Measurements from ENCODE around the gene ANKLE2.

Gene ANKLE2

GRCh38 chr12:132711080-132711843 is 50.4 kb downstream of the ANKLE2 start:
- H2BK120ac ChIP-seq (ENCODE audit: insufficient read depth, low read length, poor library complexity) = no peak overlapping the region
- peak overlapping the region; percentile 59 for H3K14ac ChIP-seq (ENCODE audit: low read length)
- H3K27me3 ChIP-seq (ENCODE audit: insufficient read depth, low read length) = no peaks in the 10 kb centered on the region
- peak overlapping the region; percentile 92 for H3K4me3 ChIP-seq (ENCODE audit: low read depth, low read length)
- WGBS (ENCODE audit: extremely low coverage, insufficient coverage, insufficient read length) = no CpG with 5 or more reads among the region's 59 CpGs
- H4K8ac ChIP-seq (ENCODE audit: low read depth, low read length) = peak overlapping the region; percentile 76
- peak overlapping the region; percentile 58 for H3K27ac ChIP-seq (ENCODE audit: low read depth, low read length)
- peak overlapping the region; percentile 88 for H3K4me2 ChIP-seq (ENCODE audit: low read length)
- no peak overlapping the region for H3K23ac ChIP-seq (ENCODE audit: low read length)
- peaks cover 9 to 12% of the 10 kb centered on the region in 2 experiments for H3K36me3 ChIP-seq (ENCODE audit: control insufficient read depth in 1 of 2, insufficient read depth in 2 of 2, low read length in 2 of 2)
- H2BK5ac ChIP-seq (ENCODE audit: low read depth, low read length, poor library complexity) = no peak overlapping the region
- H2AK5ac ChIP-seq (ENCODE audit: low read length) = no peak overlapping the region
- H3K4me1 ChIP-seq (ENCODE audit: control insufficient read depth in 1 of 2, insufficient read depth in 2 of 2, low read length in 2 of 2) = peaks cover 2 to 4% of the 10 kb centered on the region in 2 experiments
- H2AFZ ChIP-seq (ENCODE audit: insufficient read depth, low read length, poor library complexity) = peak overlapping the region; percentile 65
- H3K4ac ChIP-seq (ENCODE audit: low read depth, low read length) = peak overlapping the region; percentile 19
- no peaks in the 10 kb centered on the region for H3K9me3 ChIP-seq (ENCODE audit: insufficient read depth, low read depth, low read length)
- peaks cover 12% of the 10 kb centered on the region for H3K79me1 ChIP-seq (ENCODE audit: low read length)
- peak in 1 of 2 donors; percentile 49 for DNase-seq
- peak overlapping the region; percentile 45 for H4K91ac ChIP-seq (ENCODE audit: low read depth, low read length)
- no peak overlapping the region for H2BK12ac ChIP-seq (ENCODE audit: low read length)
- peak overlapping the region; percentile 4 for H4K12ac ChIP-seq (ENCODE audit: low read depth, low read length)
- H3K79me2 ChIP-seq (ENCODE audit: control insufficient read depth, insufficient read depth, low read length, poor library complexity) = peaks cover 11% of the 10 kb centered on the region
- H3K9ac ChIP-seq (ENCODE audit: low read length) = peak overlapping the region; percentile 91
- H3K18ac ChIP-seq (ENCODE audit: low read length) = peak overlapping the region; percentile 65

GRCh38 chr12:132710405-132711079 is 51.1 kb downstream of the ANKLE2 start, which contains the start of gene PGAM5:
TSS of gene PGAM5 (plus strand) at chr12:132710842. CDS start at chr12:132710877, 35 bp downstream.
- H3K14ac ChIP-seq (ENCODE audit: low read length) = peak within 1 kb of the TSS; percentile 88
- H4K8ac ChIP-seq (ENCODE audit: low read depth, low read length) = peak within 1 kb of the TSS; percentile 94
- no peak within 1 kb of the TSS for H2BK12ac ChIP-seq (ENCODE audit: low read length)
- H3K4me3 ChIP-seq (ENCODE audit: low read depth, low read length) = peak within 1 kb of the TSS; percentile 92
- H3K27me3 ChIP-seq (ENCODE audit: insufficient read depth, low read length) = no peaks in the 10 kb centered on the region
- peak within 1 kb of the TSS; percentile 91 for H3K4ac ChIP-seq (ENCODE audit: low read depth, low read length)
- no CpG with 5 or more reads among the region's 94 CpGs for WGBS (ENCODE audit: extremely low coverage, insufficient coverage, insufficient read length)
- peak within 1 kb of the TSS; percentile 88 for H3K27ac ChIP-seq (ENCODE audit: low read depth, low read length)
- peak within 1 kb of the TSS; percentile 86 for H4K12ac ChIP-seq (ENCODE audit: low read depth, low read length)
- peaks cover 12% of the 10 kb centered on the region for H3K79me1 ChIP-seq (ENCODE audit: low read length)
- DNase-seq = peak; percentile 85 to 91
- peaks cover 7 to 8% of the 10 kb centered on the region in 2 experiments for H3K36me3 ChIP-seq (ENCODE audit: control insufficient read depth in 1 of 2, insufficient read depth in 2 of 2, low read length in 2 of 2)
- H3K79me2 ChIP-seq (ENCODE audit: control insufficient read depth, insufficient read depth, low read length, poor library complexity) = peaks cover 11% of the 10 kb centered on the region
- peaks cover 2 to 4% of the 10 kb centered on the region in 2 experiments for H3K4me1 ChIP-seq (ENCODE audit: control insufficient read depth in 1 of 2, insufficient read depth in 2 of 2, low read length in 2 of 2)
- H3K18ac ChIP-seq (ENCODE audit: low read length) = peak within 1 kb of the TSS; percentile 86
- peak within 1 kb of the TSS; percentile 91 for H3K9ac ChIP-seq (ENCODE audit: low read length)
- H4K91ac ChIP-seq (ENCODE audit: low read depth, low read length) = peak within 1 kb of the TSS; percentile 68
- peak within 1 kb of the TSS; percentile 55 for H2BK5ac ChIP-seq (ENCODE audit: low read depth, low read length, poor library complexity)
- H2AFZ ChIP-seq (ENCODE audit: insufficient read depth, low read length, poor library complexity) = peak within 1 kb of the TSS; percentile 82
- H2AK5ac ChIP-seq (ENCODE audit: low read length) = peak within 1 kb of the TSS; percentile 18
- H2BK120ac ChIP-seq (ENCODE audit: insufficient read depth, low read length, poor library complexity) = peak within 1 kb of the TSS; percentile 59
- peak within 1 kb of the TSS; percentile 88 for H3K4me2 ChIP-seq (ENCODE audit: low read length)
- no peak within 1 kb of the TSS for H3K23ac ChIP-seq (ENCODE audit: low read length)
- no peaks in the 10 kb centered on the region for H3K9me3 ChIP-seq (ENCODE audit: insufficient read depth, low read depth, low read length)

- peak overlapping the region; percentile 88 for H3K4me2 ChIP-seq (ENCODE audit: low read length)
- H2AK5ac ChIP-seq (ENCODE audit: low read length) = peak overlapping the region; percentile 18
- no peak overlapping the region for H3K23ac ChIP-seq (ENCODE audit: low read length)
- no peaks in the 10 kb centered on the region for H3K9me3 ChIP-seq (ENCODE audit: insufficient read depth, low read depth, low read length)
- peak overlapping the region; percentile 55 for H2BK5ac ChIP-seq (ENCODE audit: low read depth, low read length, poor library complexity)
- DNase-seq = no peak
- H2BK12ac ChIP-seq (ENCODE audit: low read length) = no peak overlapping the region
- peak overlapping the region; percentile 88 for H3K27ac ChIP-seq (ENCODE audit: low read depth, low read length)
- WGBS (ENCODE audit: extremely low coverage, insufficient coverage, insufficient read length) = no CpG with 5 or more reads among the region's 26 CpGs
- H3K79me2 ChIP-seq (ENCODE audit: control insufficient read depth, insufficient read depth, low read length, poor library complexity) = peaks cover 11% of the 10 kb centered on the region
- H3K18ac ChIP-seq (ENCODE audit: low read length) = peak overlapping the region; percentile 86
- H3K4ac ChIP-seq (ENCODE audit: low read depth, low read length) = peak overlapping the region; percentile 91
- H4K91ac ChIP-seq (ENCODE audit: low read depth, low read length) = peak overlapping the region; percentile 68
- peak overlapping the region; percentile 92 for H3K4me3 ChIP-seq (ENCODE audit: low read depth, low read length)
- peak overlapping the region; percentile 88 for H3K14ac ChIP-seq (ENCODE audit: low read length)
- peak overlapping the region; percentile 82 for H2AFZ ChIP-seq (ENCODE audit: insufficient read depth, low read length, poor library complexity)
- peak overlapping the region; percentile 59 for H2BK120ac ChIP-seq (ENCODE audit: insufficient read depth, low read length, poor library complexity)
- peaks cover 7 to 8% of the 10 kb centered on the region in 2 experiments for H3K36me3 ChIP-seq (ENCODE audit: control insufficient read depth in 1 of 2, insufficient read depth in 2 of 2, low read length in 2 of 2)
- H3K4me1 ChIP-seq (ENCODE audit: control insufficient read depth in 1 of 2, insufficient read depth in 2 of 2, low read length in 2 of 2) = peaks cover 2 to 4% of the 10 kb centered on the region in 2 experiments
- H3K27me3 ChIP-seq (ENCODE audit: insufficient read depth, low read length) = no peaks in the 10 kb centered on the region
- H4K12ac ChIP-seq (ENCODE audit: low read depth, low read length) = peak overlapping the region; percentile 86
- peak overlapping the region; percentile 94 for H4K8ac ChIP-seq (ENCODE audit: low read depth, low read length)
- H3K9ac ChIP-seq (ENCODE audit: low read length) = peak overlapping the region; percentile 77
- peaks cover 12% of the 10 kb centered on the region for H3K79me1 ChIP-seq (ENCODE audit: low read length)
Measured at GRCh38 chr12:132710043-132710404, 51.6 kb downstream of the ANKLE2 start.

DNA sequence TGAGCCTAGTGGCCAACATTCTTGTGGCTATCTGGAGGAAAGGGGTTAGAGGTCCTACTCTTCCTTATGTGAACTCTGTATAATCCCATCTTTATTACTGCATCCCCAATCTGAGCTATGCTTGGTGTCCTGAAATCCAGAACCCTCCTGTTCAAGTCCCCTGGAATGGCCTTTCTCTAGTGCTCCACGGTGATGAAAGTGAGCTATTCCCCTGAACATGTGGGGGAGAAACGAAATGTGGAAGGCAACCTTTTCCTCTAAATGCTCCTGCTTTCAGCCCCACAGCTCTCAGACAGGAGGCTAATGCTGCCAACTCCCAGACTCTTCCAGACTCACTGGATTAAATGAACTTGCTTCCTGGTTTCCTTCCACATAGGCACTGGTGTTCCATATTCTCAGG is 53.5 kb downstream of the ANKLE2 start:
- no peak for DNase-seq
- peaks cover 11% of the 10 kb centered on the region for H3K79me2 ChIP-seq (ENCODE audit: control insufficient read depth, insufficient read depth, low read length, poor library complexity)
- no peak overlapping the region for H2BK12ac ChIP-seq (ENCODE audit: low read length)
- H3K36me3 ChIP-seq (ENCODE audit: control insufficient read depth in 1 of 2, insufficient read depth in 2 of 2, low read length in 2 of 2) = peaks cover 2 to 13% of the 10 kb centered on the region in 2 experiments
- H3K4ac ChIP-seq (ENCODE audit: low read depth, low read length) = no peak overlapping the region
- no peak overlapping the region for H4K91ac ChIP-seq (ENCODE audit: low read depth, low read length)
- no peak overlapping the region for H3K14ac ChIP-seq (ENCODE audit: low read length)
- H3K27me3 ChIP-seq (ENCODE audit: insufficient read depth, low read length) = no peaks in the 10 kb centered on the region
- H2BK120ac ChIP-seq (ENCODE audit: insufficient read depth, low read length, poor library complexity) = no peak overlapping the region
- no CpG with 5 or more reads among the region's 2 CpGs for WGBS (ENCODE audit: extremely low coverage, insufficient coverage, insufficient read length)
- H3K9me3 ChIP-seq (ENCODE audit: insufficient read depth, low read depth, low read length) = no peaks in the 10 kb centered on the region
- no peak overlapping the region for H4K8ac ChIP-seq (ENCODE audit: low read depth, low read length)
- no peak overlapping the region for H3K23ac ChIP-seq (ENCODE audit: low read length)
- H3K4me1 ChIP-seq (ENCODE audit: control insufficient read depth in 1 of 2, insufficient read depth in 2 of 2, low read length in 2 of 2) = peaks cover 2 to 4% of the 10 kb centered on the region in 2 experiments
- H2BK5ac ChIP-seq (ENCODE audit: low read depth, low read length, poor library complexity) = no peak overlapping the region
- peaks cover 12% of the 10 kb centered on the region for H3K79me1 ChIP-seq (ENCODE audit: low read length)
- no peak overlapping the region for H2AFZ ChIP-seq (ENCODE audit: insufficient read depth, low read length, poor library complexity)
- no peak overlapping the region for H4K12ac ChIP-seq (ENCODE audit: low read depth, low read length)
- no peak overlapping the region for H3K9ac ChIP-seq (ENCODE audit: low read length)
- H3K4me3 ChIP-seq (ENCODE audit: low read depth, low read length) = no peak overlapping the region
- H2AK5ac ChIP-seq (ENCODE audit: low read length) = no peak overlapping the region
- H3K18ac ChIP-seq (ENCODE audit: low read length) = no peak overlapping the region
- H3K4me2 ChIP-seq (ENCODE audit: low read length) = no peak overlapping the region
- H3K27ac ChIP-seq (ENCODE audit: low read depth, low read length) = no peak overlapping the region

Measured in trophoblast cell (in vitro differentiated cells and primary cell).